Esophagus squamous epithelium (tissue), 4 donors: ENCODE data around the gene PEDS1.

Experiments
- POLR2A ChIP-seq, 4 donors: fragments of 450-650 bp; IDR thresholded peaks; one replicate each; pipeline ENCODE4 v1.6.1; 2017; ENCODE audit warnings: antibody characterized with exemption in 4 of 4, mild to moderate bottlenecking in 4 of 4, moderate library complexity in 3 of 4
- TF ChIP-seq, protein P1 (sequence below), 6 experiments: fragments of 450-650 bp in 4 of 6; fragments of 200-600 bp in 2 of 6; sonication (generic) in 2 of 6; IDR thresholded peaks; one replicate each; pipeline ENCODE4 v1.5.1; 2016 to 2019; ENCODE audit warnings: antibody characterized with exemption in 6 of 6, mild to moderate bottlenecking in 4 of 6, moderate library complexity in 4 of 6

DNA sequence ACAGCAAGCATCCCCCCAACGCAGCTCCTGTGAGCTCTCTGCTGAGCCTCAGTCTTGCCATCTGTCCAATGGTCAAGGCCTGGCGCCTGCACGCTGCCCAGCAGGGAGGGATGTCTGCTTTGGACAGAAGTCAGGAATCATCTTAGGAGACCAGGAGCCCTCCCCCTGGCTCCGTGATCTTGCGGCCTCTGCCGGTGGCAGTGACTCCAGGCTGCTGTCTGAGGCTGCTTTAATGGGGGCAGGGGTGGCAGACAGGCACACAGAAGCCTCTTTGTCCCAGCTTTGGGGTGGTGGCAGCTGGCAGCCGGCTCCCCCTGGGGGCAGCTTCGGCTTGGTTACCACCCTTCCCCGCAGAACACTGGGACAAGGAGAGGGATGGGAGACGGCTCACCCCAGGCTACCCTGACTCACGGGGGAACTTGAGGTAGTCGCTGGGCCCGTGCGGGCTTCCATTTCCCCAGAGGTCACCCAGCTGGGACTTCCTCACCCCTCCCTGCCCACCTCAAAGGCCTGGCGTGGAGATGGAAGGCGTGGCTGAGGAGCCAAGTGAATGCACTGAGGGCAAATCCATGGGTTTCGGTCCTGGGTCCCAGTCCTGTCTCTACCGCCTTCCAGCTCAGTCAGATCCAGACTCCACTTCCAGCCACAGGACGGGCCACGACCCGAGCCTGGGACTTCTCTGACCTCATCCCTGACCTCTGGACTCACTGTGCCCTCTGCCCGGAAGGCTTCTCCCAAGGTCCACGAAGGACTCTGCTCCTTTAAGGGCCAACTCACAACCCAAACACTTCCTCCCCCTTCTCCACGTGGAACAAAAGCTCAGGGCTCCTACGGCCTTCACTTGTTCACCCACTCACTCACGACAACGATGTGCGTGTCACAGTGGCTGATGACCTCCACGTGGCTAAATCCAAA is 14.8 kb downstream of the PEDS1 start:
- no peak for TF ChIP-seq POLR2A (IDR thresholded peaks at IDR 0.05)
- TF ChIP-seq, protein P1, sequence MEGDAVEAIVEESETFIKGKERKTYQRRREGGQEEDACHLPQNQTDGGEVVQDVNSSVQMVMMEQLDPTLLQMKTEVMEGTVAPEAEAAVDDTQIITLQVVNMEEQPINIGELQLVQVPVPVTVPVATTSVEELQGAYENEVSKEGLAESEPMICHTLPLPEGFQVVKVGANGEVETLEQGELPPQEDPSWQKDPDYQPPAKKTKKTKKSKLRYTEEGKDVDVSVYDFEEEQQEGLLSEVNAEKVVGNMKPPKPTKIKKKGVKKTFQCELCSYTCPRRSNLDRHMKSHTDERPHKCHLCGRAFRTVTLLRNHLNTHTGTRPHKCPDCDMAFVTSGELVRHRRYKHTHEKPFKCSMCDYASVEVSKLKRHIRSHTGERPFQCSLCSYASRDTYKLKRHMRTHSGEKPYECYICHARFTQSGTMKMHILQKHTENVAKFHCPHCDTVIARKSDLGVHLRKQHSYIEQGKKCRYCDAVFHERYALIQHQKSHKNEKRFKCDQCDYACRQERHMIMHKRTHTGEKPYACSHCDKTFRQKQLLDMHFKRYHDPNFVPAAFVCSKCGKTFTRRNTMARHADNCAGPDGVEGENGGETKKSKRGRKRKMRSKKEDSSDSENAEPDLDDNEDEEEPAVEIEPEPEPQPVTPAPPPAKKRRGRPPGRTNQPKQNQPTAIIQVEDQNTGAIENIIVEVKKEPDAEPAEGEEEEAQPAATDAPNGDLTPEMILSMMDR (IDR thresholded peaks at IDR 0.05) = peak in 1 of 6 experiments; percentile 4
